ENCODE data around the gene KIF24. TPM values are rescaled to one million over a fixed set of nuclear protein-coding genes. Genes with fewer than 3 reads are reported as not detected.
A peak's percentile ranks its signal among the peaks of the same experiment; 100 is the strongest.
"Not testable (repeated sequence)": the region's sequence is repeated elsewhere in the genome, so short reads cannot be mapped to it uniquely, and the experiment has no call there.

The KIF24 gene
- total and polyA plus RNA-seq, 9 donors, result 6.8 to 26.3 (median 19.6) TPM

- H3K4me1 ChIP-seq (ENCODE audit: control insufficient read depth, insufficient read depth, low read length), result peaks cover 28% of the 10 kb centered on the region
- H3K27me3 ChIP-seq (ENCODE audit: control insufficient read depth, insufficient read depth, low read length), result no peaks in the 10 kb centered on the region
- WGBS (ENCODE audit: insufficient coverage), result 56% methylated on average over 3 of the region's 7 CpGs
- peak overlapping the region; percentile 56 for H3K27ac ChIP-seq (ENCODE audit: low read length)
- DNase-seq, result peak; percentile 85
- H3K36me3 ChIP-seq (ENCODE audit: control insufficient read depth, insufficient read depth, low read length), result peaks cover 53% of the 10 kb centered on the region
- H3K4me3 ChIP-seq (ENCODE audit: low read length), result no peak overlapping the region
- H3K9me3 ChIP-seq (replicated peaks; ENCODE audit: control insufficient read depth, low read depth, low read length), result no peaks in the 10 kb centered on the region
These were observed 12.7 kb upstream of the KIF24 start for GRCh38 chr9:34341659-34342295.

- no peak for DNase-seq
- H3K27ac ChIP-seq (ENCODE audit: low read length), result no peak overlapping the region
- no peaks in the 10 kb centered on the region for H3K27me3 ChIP-seq (ENCODE audit: control insufficient read depth, insufficient read depth, low read length)
- peaks cover 53% of the 10 kb centered on the region for H3K36me3 ChIP-seq (ENCODE audit: control insufficient read depth, insufficient read depth, low read length)
- 92% methylated on average over 1 of the region's 2 CpGs for WGBS (ENCODE audit: insufficient coverage)
- no peak overlapping the region for H3K4me3 ChIP-seq (ENCODE audit: low read length)
- no peaks in the 10 kb centered on the region for H3K9me3 ChIP-seq (replicated peaks; ENCODE audit: control insufficient read depth, low read depth, low read length)
- H3K4me1 ChIP-seq (ENCODE audit: control insufficient read depth, insufficient read depth, low read length), result peaks cover 32% of the 10 kb centered on the region
These were observed 9.8 kb upstream of the KIF24 start for GRCh38 chr9:34338665-34339385.

DNA sequence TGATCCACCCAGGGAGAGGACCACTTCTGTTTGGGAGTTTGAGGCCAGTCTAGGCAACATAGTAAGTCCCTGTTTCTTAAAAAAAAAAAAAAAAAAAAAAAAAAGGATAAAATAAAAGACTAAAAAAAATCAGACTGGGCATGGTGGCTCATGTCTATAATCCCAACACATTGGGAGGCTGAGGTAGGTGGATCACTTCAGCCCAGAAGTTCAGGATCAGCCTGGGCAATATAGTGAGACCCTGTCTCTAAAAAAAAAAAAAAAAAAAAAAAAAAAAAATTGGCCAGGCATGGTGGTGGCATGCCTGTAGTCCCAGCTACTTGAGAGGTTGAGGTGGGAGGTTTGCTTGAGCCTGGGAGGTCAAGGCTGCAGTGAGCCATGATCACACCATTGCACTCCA lies 9.0 kb upstream of the KIF24 start:
- Histone ChIP-seq H3K4me1 (ENCODE audit: control insufficient read depth, insufficient read depth, low read length) (peaks cover 26% of the 10 kb centered on the region), H3K36me3 (ENCODE audit: control insufficient read depth, insufficient read depth, low read length) (peaks cover 45% of the 10 kb centered on the region)
- H3K4me3 ChIP-seq (ENCODE audit: low read length); H3K27ac ChIP-seq (ENCODE audit: low read length); H3K9me3 ChIP-seq (replicated peaks; ENCODE audit: control insufficient read depth, low read depth, low read length); H3K27me3 ChIP-seq (ENCODE audit: control insufficient read depth, insufficient read depth, low read length); DNase-seq: not testable (repeated sequence)

DNA sequence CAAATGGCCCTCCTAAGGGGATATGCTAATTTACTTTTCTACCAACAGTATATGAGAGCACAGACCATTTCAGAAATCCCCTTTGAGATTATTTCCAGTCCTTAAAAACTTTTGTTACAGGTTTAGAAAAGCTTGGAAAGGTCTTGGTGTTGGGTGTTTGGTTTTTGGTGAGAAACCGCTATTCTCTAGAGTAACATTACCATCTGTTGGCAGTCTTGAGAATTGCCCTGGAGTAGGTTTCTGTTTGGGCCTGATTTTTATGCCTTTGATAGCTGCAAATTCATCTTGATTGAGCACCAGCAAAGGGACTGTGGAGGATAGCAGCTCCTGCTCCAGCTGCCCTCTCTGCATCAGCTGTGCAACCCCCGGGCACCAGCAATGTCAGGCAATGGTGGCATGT lies 8.3 kb upstream of the KIF24 start:
- peaks cover 22% of the 10 kb centered on the region for H3K4me1 ChIP-seq (ENCODE audit: control insufficient read depth, insufficient read depth, low read length)
- 60% methylated on average over 1 of the region's 2 CpGs for WGBS (ENCODE audit: insufficient coverage)
- no peak for DNase-seq

GRCh38 chr9:34335376-34335775 lies 6.3 kb upstream of the KIF24 start:
- 59% methylated on average over 3 of the region's 4 CpGs for WGBS (ENCODE audit: insufficient coverage)

More for the DNA sequence above, 8.3 kb upstream of the KIF24 start:
- no peaks in the 10 kb centered on the region for H3K27me3 ChIP-seq (ENCODE audit: control insufficient read depth, insufficient read depth, low read length)
- H3K4me3 ChIP-seq (ENCODE audit: low read length), result no peak overlapping the region
- H3K36me3 ChIP-seq (ENCODE audit: control insufficient read depth, insufficient read depth, low read length), result peaks cover 40% of the 10 kb centered on the region
- no peak overlapping the region for H3K27ac ChIP-seq (ENCODE audit: low read length)
- no peaks in the 10 kb centered on the region for H3K9me3 ChIP-seq (replicated peaks; ENCODE audit: control insufficient read depth, low read depth, low read length)

GRCh38 chr9:34334916-34335315 lies 5.8 kb upstream of the KIF24 start:
- no peak for DNase-seq
- Histone ChIP-seq H3K27me3 (ENCODE audit: control insufficient read depth, insufficient read depth, low read length) (no peaks in the 10 kb centered on the region), H3K9me3 (replicated peaks; ENCODE audit: control insufficient read depth, low read depth, low read length) (no peaks in the 10 kb centered on the region), H3K27ac (ENCODE audit: low read length) (peak overlapping the region; percentile 35), H3K4me3 (ENCODE audit: low read length) (no peak overlapping the region), H3K4me1 (ENCODE audit: control insufficient read depth, insufficient read depth, low read length) (peaks cover 22% of the 10 kb centered on the region), H3K36me3 (ENCODE audit: control insufficient read depth, insufficient read depth, low read length) (peaks cover 21% of the 10 kb centered on the region)
- WGBS (ENCODE audit: insufficient coverage), result no CpG with 5 or more reads among the region's 2 CpGs

More at GRCh38 chr9:34335376-34335775, 6.3 kb upstream of the KIF24 start:
- peaks cover 18% of the 10 kb centered on the region for H3K4me1 ChIP-seq (ENCODE audit: control insufficient read depth, insufficient read depth, low read length)
- H3K36me3 ChIP-seq (ENCODE audit: control insufficient read depth, insufficient read depth, low read length), result peaks cover 25% of the 10 kb centered on the region
- H3K4me3 ChIP-seq (ENCODE audit: low read length), result no peak overlapping the region
- no peak overlapping the region for H3K27ac ChIP-seq (ENCODE audit: low read length)
- no peak for DNase-seq
- no peaks in the 10 kb centered on the region for H3K27me3 ChIP-seq (ENCODE audit: control insufficient read depth, insufficient read depth, low read length)
- H3K9me3 ChIP-seq (replicated peaks; ENCODE audit: control insufficient read depth, low read depth, low read length), result no peaks in the 10 kb centered on the region

DNA sequence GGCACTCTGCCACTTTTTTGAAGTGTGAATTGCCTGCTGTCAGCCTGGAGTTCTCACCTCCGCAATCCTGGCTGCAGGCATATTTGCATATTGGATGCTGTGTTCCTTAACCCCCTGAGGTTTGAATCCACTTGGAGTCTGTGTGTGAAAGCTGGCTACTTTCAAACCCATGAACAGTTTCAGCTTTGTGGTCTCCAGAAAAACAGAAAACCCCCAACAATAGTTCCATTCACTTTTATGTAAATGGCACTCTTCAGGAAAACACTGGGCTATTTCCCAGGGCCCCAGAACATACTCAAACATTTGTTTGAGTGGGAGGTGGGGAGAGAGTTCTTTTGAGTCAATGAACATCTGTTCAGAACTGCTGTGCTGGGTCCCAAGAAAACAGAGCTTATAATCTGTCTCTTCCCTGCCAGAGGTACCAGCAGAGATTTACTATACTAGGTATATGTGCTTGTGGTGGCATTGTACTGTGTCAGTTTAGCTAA lies 5.3 kb upstream of the KIF24 start:
- Histone ChIP-seq H3K27ac (ENCODE audit: low read length) (peak overlapping the region; percentile 35), H3K27me3 (ENCODE audit: control insufficient read depth, insufficient read depth, low read length) (no peaks in the 10 kb centered on the region), H3K4me3 (ENCODE audit: low read length) (no peak overlapping the region), H3K9me3 (replicated peaks; ENCODE audit: control insufficient read depth, low read depth, low read length) (no peaks in the 10 kb centered on the region), H3K36me3 (ENCODE audit: control insufficient read depth, insufficient read depth, low read length) (peaks cover 18% of the 10 kb centered on the region), H3K4me1 (ENCODE audit: control insufficient read depth, insufficient read depth, low read length) (peaks cover 22% of the 10 kb centered on the region)
- no CpG with 5 or more reads among the region's 1 CpG for WGBS (ENCODE audit: insufficient coverage)
- peak; percentile 58 for DNase-seq

- H3K36me3 ChIP-seq (ENCODE audit: control insufficient read depth, insufficient read depth, low read length), result peaks cover 13% of the 10 kb centered on the region
- H3K27me3 ChIP-seq (ENCODE audit: control insufficient read depth, insufficient read depth, low read length), result no peaks in the 10 kb centered on the region
- 67% methylated on average over 2 of the region's 3 CpGs for WGBS (ENCODE audit: insufficient coverage)
- no peak overlapping the region for H3K27ac ChIP-seq (ENCODE audit: low read length)
- no peak overlapping the region for H3K4me3 ChIP-seq (ENCODE audit: low read length)
- no peaks in the 10 kb centered on the region for H3K9me3 ChIP-seq (replicated peaks; ENCODE audit: control insufficient read depth, low read depth, low read length)
- H3K4me1 ChIP-seq (ENCODE audit: control insufficient read depth, insufficient read depth, low read length), result peaks cover 20% of the 10 kb centered on the region
- no peak for DNase-seq
These were observed 4.8 kb upstream of the KIF24 start for GRCh38 chr9:34333836-34334235.

- Histone ChIP-seq H3K27me3 (ENCODE audit: control insufficient read depth, insufficient read depth, low read length) (no peaks in the 10 kb centered on the region), H3K4me1 (ENCODE audit: control insufficient read depth, insufficient read depth, low read length) (peaks cover 21% of the 10 kb centered on the region), H3K36me3 (ENCODE audit: control insufficient read depth, insufficient read depth, low read length) (peaks cover 5% of the 10 kb centered on the region), H3K9me3 (replicated peaks; ENCODE audit: control insufficient read depth, low read depth, low read length) (no peaks in the 10 kb centered on the region), H3K4me3 (ENCODE audit: low read length) (no peak overlapping the region), H3K27ac (ENCODE audit: low read length) (no peak overlapping the region)
- DNase-seq, result peak; percentile 70
- 28% methylated on average over 3 of the region's 7 CpGs for WGBS (ENCODE audit: insufficient coverage)
These were observed 3.3 kb upstream of the KIF24 start for GRCh38 chr9:34332076-34332964.

GRCh38 chr9:34331196-34331595 lies 2.1 kb upstream of the KIF24 start:
- Histone ChIP-seq H3K9me3 (replicated peaks; ENCODE audit: control insufficient read depth, low read depth, low read length) (no peaks in the 10 kb centered on the region), H3K4me1 (ENCODE audit: control insufficient read depth, insufficient read depth, low read length) (peaks cover 21% of the 10 kb centered on the region), H3K27me3 (ENCODE audit: control insufficient read depth, insufficient read depth, low read length) (no peaks in the 10 kb centered on the region), H3K27ac (ENCODE audit: low read length) (no peak overlapping the region), H3K36me3 (ENCODE audit: control insufficient read depth, insufficient read depth, low read length) (peaks cover 5% of the 10 kb centered on the region), H3K4me3 (ENCODE audit: low read length) (no peak overlapping the region)
- no CpG with 5 or more reads among the region's 1 CpG for WGBS (ENCODE audit: insufficient coverage)
- DNase-seq, result no peak
